NCI-H2107 treated with DMSO at 0.1 percent for 48 hours (cell line): ENCODE data around the gene PGM1.

Experiments used
- DNase-seq: peaks from one replicate; lab custom pipeline; 2025; ENCODE audit not compliant: unreplicated experiment; lab: John Stamatoyannopoulos, UW

The PGM1 gene

GRCh38 chr1:63630666-63631065 lies 37.5 kb downstream of the PGM1 start:
- no peak for DNase-seq

DNA sequence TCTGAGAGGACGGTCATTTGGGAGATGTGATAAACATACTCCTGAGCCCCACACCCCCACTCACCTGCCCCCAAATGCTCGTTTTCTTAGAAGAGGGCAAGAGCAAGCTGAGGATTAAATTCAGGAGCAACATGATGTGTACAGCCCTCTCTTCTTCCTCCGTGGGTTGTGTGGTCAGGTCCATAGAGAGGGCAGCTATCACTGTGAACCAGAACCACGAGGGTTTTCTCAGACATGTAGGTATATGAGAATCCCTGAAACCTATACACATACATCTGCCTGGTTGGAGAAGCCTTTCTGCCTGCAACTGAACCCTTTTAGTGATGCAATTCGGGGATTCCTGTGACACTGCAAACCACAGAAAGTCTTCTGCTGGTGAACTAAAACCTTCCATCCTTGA lies 38.9 kb downstream of the PGM1 start:
- no peak for DNase-seq

DNA sequence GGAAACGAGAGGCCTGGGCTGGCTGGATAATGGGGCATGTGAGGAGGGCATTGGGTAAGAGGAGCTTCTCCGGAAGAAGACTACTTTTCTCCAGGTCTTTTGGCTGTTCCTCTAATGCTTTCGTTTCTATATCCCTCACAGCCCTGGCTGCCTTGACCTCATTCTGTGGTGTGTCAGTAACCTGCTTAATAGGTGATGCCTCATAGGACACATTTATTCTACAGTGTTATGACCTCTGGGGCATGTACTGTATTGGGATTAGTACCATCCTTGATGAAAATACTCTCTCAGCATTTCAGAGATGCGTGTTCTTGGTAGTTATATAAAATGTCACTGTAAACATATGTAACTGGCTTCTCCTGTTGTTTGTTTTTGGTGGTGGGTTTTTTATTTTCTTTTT lies 40.1 kb downstream of the PGM1 start:
- DNase-seq, result no peak

- no peak for DNase-seq
These were observed 41.3 kb downstream of the PGM1 start for GRCh38 chr1:63634471-63634870.

DNA sequence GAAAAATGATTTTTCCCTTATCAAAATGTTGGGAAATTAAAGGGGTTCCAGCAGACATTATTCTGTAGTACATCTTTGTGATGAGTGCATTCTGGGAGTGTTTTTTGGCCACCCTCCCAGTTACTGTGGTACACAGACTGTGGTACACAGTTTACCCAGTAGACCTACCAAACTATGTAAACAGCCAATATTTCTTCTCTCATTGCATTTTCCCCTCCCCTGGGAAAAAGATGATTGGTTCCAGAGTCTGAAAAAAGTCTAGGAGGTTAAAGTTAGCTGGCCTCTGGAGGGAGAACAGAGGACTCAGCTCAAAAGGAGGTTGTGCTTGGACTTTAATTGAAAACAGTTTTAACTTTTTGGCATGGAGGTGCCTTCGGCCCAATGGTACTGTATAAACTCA lies 42.5 kb downstream of the PGM1 start:
- DNase-seq, result no peak

DNA sequence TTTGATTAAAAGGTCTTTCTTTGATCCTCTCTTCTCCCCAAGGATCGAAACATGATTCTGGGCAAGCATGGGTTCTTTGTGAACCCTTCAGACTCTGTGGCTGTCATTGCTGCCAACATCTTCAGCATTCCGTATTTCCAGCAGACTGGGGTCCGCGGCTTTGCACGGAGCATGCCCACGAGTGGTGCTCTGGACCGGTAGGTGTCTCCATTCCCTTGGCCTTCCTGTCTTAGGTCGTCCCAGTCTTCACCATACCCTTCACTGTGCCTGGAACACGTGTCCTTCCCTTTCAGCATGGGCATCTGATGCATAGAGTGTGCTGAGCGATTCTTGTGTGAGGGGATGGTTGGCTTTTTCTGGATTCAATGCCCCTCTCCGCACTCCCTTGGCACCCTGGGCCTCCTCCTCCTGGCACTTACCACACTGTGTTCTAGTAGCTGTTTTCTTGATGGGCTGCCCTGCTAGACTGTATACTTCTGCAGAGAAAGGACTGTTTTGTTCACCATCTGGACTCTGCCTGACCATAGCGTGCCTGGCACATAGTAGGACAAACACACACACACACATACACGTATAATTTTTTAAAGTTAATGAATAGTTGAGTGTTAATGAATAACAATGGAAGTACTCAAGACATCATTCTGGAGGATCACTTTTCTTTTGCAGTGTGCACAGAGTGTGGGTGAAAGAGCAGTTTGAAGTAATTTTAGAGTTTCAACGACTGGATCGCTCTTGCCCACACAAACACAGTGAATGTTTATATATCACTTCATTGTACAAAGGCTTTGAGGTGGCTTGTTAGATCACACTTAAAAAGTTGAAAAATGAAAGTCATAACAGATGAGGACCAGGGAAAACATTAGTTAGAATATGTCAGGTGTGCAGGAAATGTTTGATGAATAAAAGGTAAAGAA lies 43.2 kb downstream of the PGM1 start:
- no peak for DNase-seq

DNA sequence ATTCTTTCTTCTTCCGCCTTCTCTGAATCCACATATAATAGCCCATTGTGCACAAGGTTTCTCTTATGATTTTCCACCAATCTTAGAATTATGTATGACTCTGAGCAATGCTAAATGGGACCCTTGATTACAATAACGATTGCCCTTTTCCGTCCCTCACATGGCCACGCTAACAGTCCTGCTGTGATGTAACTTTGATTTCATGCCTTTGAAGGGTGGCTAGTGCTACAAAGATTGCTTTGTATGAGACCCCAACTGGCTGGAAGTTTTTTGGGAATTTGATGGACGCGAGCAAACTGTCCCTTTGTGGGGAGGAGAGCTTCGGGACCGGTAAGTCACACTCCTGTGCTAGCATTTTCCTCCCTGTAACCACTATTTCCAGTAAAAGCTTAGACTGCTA lies 45.3 kb downstream of the PGM1 start:
- DNase-seq, result no peak

GRCh38 chr1:63638875-63639274 lies 45.7 kb downstream of the PGM1 start:
- no peak for DNase-seq

GRCh38 chr1:63640633-63641567 lies 47.7 kb downstream of the PGM1 start:
- DNase-seq, result no peak

DNA sequence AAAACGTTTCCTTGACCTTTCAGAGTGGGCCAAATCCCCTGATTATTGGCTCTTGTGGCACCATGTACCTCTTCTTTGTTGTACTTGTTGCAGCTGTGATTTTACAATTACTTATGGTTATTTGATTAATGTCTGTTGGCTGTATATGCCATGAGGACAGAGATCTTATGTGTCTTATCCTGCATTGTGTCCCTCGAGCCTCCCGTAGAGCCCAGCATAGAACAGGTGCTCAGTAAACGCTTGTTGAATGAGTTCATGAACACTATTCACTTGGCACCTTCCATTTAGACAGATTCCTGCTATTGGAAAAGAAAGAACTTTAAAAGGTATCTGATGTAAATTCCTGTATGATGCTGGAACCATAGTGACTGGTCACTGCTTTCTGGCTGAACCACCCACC lies 48.4 kb downstream of the PGM1 start:
- no peak for DNase-seq

DNA sequence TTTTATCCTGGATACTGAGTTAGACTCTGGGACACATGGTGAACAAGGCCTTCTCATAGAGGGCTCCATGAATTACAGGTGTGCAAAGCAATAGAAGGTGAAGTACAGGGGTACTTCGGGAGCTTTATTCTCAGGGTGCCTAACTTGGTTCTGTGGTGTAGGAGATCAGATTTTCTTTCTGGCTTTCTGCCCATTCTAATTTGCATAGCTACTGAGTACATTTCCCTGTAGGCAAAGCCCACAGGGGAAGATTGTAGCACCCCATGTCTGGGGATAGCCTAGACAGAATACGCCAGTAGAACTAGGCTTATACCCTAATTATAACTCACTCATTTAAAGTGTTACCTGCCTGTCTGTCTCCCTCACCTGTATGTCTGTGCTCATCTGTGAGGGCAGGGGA lies 49.7 kb downstream of the PGM1 start:
- no peak for DNase-seq

- DNase-seq, result no peak
These were observed 50.3 kb downstream of the PGM1 start for GRCh38 chr1:63643517-63643916.

GRCh38 chr1:63643926-63644325 lies 50.7 kb downstream of the PGM1 start:
- DNase-seq, result peak; percentile 94

- no peak for DNase-seq
These were observed 52.1 kb downstream of the PGM1 start for GRCh38 chr1:63645317-63645716.

DNA sequence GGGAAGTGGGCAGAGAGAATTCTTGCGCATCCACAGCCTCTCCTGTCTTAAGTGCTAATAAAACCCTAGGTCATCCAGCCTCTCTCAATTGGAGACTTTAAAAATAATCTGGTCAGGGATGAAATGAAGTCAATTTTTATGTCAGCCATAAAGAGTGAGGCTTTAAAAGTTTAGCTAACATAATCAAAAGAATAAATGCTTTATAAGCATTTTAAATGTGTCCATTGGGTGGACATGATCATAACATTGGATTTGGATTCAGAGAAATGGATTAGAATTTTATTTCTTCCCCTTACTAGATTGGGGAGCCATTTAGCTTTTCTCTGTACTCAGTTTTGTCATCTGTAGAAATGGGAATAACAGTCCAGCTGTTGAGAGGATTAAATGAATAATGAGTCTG lies 55.5 kb downstream of the PGM1 start:
- DNase-seq, result no peak

GRCh38 chr1:63651161-63651701 lies 58.0 kb downstream of the PGM1 start:
- DNase-seq, result no peak

- no peak for DNase-seq
These were observed 60.8 kb downstream of the PGM1 start for GRCh38 chr1:63653976-63654375.

DNA sequence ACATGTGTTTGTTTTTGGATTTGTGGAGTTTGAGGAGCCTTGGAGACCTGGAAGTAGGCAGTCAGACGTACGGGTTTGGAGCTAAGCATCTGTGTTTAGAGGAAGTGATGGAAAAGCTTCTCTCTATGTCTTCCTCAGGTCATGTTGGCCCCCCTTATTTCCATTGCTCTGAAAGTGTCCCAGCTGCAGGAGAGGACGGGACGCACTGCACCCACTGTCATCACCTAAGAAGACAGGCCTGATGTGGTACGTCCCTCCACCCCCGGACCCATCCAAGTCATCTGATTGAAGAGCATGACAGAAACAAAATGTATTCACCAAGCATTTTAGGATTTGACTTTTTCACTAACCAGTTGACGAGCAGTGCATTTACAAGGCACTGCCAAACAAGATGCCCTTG lies 66.2 kb downstream of the PGM1 start:
- DNase-seq, result no peak

GRCh38 chr1:63662056-63662836 lies 69.0 kb downstream of the PGM1 start:
- DNase-seq, result no peak

- DNase-seq, result no peak
These were observed 69.6 kb downstream of the PGM1 start for GRCh38 chr1:63662841-63663240.

GRCh38 chr1:63663301-63663700 lies 70.1 kb downstream of the PGM1 start:
- no peak for DNase-seq
